ENCODE data around the gene POU6F2. TPM values are rescaled to one million over a fixed set of nuclear protein-coding genes. Genes with fewer than 3 reads are reported as not detected.

Gene POU6F2
- total RNA-seq, 4 donors from 2014 or later, result 0.91 TPM; not detected in 3

DNA sequence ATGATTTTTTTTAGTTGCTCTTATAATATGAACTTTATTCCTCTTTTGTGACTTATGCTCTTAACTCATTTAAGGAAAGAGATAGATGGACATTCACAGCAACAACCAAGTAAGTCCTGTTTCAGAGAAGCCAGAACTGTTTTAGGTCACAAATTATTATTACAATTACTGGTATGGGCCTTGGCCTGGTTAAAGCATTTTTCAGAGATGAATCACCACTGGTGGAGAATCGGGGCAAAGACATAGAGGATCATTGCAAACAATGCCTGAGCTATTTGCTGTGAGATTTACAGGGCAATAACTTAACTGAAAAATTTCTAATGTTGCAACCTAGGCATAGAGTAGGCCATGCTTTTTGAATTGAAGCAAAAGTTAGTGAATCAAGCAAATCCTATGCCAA lies 450.5 kb downstream of the POU6F2 start:
- DNase-seq, result no peak
- no peak overlapping the region for H3K4me3 ChIP-seq
- H3K36me3 ChIP-seq, result no peaks in the 10 kb centered on the region
- H3K9me3 ChIP-seq, result no peaks in the 10 kb centered on the region
- no peak for TF ChIP-seq POLR2A (IDR thresholded peaks at IDR 0.05)
- TF ChIP-seq, protein P1, sequence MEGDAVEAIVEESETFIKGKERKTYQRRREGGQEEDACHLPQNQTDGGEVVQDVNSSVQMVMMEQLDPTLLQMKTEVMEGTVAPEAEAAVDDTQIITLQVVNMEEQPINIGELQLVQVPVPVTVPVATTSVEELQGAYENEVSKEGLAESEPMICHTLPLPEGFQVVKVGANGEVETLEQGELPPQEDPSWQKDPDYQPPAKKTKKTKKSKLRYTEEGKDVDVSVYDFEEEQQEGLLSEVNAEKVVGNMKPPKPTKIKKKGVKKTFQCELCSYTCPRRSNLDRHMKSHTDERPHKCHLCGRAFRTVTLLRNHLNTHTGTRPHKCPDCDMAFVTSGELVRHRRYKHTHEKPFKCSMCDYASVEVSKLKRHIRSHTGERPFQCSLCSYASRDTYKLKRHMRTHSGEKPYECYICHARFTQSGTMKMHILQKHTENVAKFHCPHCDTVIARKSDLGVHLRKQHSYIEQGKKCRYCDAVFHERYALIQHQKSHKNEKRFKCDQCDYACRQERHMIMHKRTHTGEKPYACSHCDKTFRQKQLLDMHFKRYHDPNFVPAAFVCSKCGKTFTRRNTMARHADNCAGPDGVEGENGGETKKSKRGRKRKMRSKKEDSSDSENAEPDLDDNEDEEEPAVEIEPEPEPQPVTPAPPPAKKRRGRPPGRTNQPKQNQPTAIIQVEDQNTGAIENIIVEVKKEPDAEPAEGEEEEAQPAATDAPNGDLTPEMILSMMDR (IDR thresholded peaks at IDR 0.05), result no peak
- H3K27me3 ChIP-seq, result no peaks in the 10 kb centered on the region
- no peak overlapping the region for H3K27ac ChIP-seq
- no peaks in the 10 kb centered on the region for H3K4me1 ChIP-seq
- intact Hi-C loops (cut with DNase I; ENCODE audit: low total_unique reads), result no loop called here

DNA sequence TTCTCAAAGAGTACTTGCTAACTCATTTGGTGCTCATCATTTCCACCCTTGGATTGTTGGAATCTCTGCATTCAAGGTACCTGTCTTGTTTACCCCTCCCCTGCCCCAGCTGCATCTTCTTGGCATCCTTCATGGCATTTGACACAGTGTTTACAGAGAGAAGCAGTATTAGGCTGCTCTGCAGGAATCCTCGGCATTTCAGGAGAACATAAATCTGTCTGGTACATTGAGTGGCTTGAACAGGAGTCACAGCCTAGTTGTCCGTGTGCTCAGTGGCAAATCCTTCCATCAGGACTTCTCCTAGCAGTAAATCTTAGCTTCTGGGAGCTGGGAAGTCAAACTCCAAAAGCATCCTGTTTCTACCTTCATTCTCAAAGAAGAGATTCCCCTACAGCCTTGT lies 451.7 kb downstream of the POU6F2 start:
- TF ChIP-seq, protein P1 (IDR thresholded peaks at IDR 0.05), result no peak
- no peak for TF ChIP-seq POLR2A (IDR thresholded peaks at IDR 0.05)
- Histone ChIP-seq H3K27ac (no peak overlapping the region), H3K4me1 (no peaks in the 10 kb centered on the region), H3K36me3 (no peaks in the 10 kb centered on the region), H3K4me3 (no peak overlapping the region), H3K27me3 (no peaks in the 10 kb centered on the region), H3K9me3 (no peaks in the 10 kb centered on the region)
- no peak for DNase-seq
- intact Hi-C loops (cut with DNase I; ENCODE audit: low total_unique reads), result no loop called here

DNA sequence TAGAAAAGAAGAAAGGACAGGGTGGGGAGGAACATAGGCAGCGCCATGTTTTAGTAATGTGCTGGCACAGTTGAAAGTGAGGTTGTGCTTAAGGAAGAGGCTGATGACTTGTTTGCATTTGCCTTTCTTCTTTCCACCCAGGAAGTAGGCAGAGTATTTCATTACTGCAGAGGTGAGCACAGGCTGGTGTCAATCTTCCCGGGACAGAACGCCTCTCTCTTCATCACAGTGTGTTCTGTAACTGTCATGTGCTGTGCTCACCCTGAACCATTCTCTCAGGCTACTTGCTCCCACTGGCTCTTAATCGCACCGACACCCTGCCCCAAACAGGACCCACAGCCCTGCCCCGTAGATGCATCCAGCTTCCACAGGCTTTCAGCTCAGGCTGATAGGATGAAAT lies 452.7 kb downstream of the POU6F2 start:
- Histone ChIP-seq H3K36me3 (no peaks in the 10 kb centered on the region), H3K27ac (no peak overlapping the region), H3K9me3 (no peaks in the 10 kb centered on the region), H3K4me1 (no peaks in the 10 kb centered on the region), H3K27me3 (no peaks in the 10 kb centered on the region), H3K4me3 (no peak overlapping the region)
- intact Hi-C loops (cut with DNase I; ENCODE audit: low total_unique reads), result no loop called here
- TF ChIP-seq POLR2A (IDR thresholded peaks at IDR 0.05), result no peak
- TF ChIP-seq, protein P1 (IDR thresholded peaks at IDR 0.05), result no peak
- no peak for DNase-seq

DNA sequence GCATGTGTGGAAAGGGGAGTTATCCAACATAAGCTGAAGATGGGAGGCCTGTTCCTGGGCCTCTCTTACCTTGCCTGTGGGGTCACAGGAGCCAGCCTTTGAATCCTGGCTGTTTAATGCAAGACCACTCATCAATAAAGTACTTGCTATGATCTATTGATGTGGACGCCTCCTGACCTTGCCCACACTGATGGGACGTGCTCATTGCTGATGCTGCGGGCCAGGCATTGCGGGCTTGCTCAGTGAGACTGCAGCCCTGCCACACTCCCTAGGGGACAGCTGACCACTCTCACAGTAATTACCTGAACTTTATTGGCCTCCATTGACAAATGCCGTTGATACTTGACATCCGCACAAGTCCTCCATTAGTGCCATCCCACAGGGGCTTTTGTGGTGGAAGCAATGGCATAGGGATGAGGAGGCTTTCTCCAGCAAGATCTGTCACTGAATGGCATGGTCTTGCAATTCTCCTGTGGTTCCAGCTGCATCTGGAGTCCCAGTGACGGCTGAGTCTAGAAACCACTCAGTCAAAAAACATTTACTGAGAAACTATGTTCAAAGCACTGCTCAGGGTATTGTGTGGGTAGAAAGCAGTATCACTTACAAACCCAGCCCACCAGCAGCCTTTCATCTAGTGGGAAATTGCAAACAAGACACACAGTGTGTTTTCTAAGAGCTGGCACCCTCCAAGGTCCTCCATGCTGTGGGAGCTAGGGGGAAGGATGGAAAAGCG lies 453.4 kb downstream of the POU6F2 start:
- no peak overlapping the region for H3K4me3 ChIP-seq
- no peak for DNase-seq
- no peak for TF ChIP-seq POLR2A (IDR thresholded peaks at IDR 0.05)
- intact Hi-C loops (cut with DNase I; ENCODE audit: low total_unique reads), result no loop called here
- H3K27ac ChIP-seq, result no peak overlapping the region
- no peaks in the 10 kb centered on the region for H3K4me1 ChIP-seq
- no peaks in the 10 kb centered on the region for H3K36me3 ChIP-seq
- no peaks in the 10 kb centered on the region for H3K9me3 ChIP-seq
- H3K27me3 ChIP-seq, result no peaks in the 10 kb centered on the region

DNA sequence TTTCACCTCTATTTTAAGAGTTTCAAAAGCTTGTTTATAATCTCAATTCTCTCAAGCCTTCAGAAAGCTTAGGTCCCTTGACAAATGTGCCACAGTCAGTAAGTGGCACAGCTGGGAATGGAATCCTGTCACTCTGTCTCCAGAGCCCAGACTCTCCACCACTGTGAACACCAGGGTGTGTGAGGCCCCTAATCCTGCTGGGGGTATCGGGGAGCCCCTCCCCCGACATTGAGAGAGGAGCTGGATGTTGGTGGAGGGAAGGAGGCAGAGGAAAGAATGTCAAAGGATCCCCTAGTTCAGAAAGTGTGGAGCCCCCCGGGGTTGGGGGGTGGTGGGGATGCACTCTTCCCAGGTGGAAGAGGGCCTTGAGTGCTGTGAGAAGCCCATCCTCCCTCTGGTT lies 454.7 kb downstream of the POU6F2 start:
- DNase-seq, result no peak
- H3K4me3 ChIP-seq, result no peak overlapping the region
- no peaks in the 10 kb centered on the region for H3K4me1 ChIP-seq
- TF ChIP-seq, protein P1 (IDR thresholded peaks at IDR 0.05), result no peak
- H3K9me3 ChIP-seq, result no peaks in the 10 kb centered on the region
- no peaks in the 10 kb centered on the region for H3K36me3 ChIP-seq
- H3K27ac ChIP-seq, result no peak overlapping the region
- intact Hi-C loops (cut with DNase I; ENCODE audit: low total_unique reads), result no loop called here
- no peaks in the 10 kb centered on the region for H3K27me3 ChIP-seq
